ENCODE measurements around the gene TCFL5.
"Not testable (repeated sequence)": the region's sequence is repeated elsewhere in the genome, so short reads cannot be mapped to it uniquely, and the experiment has no call there.

The TCFL5 gene

GRCh38 chr20:62852841-62853240 lies 8.8 kb downstream of the TCFL5 start:
- DNase-seq = no peak

- DNase-seq = no peak
Measured at GRCh38 chr20:62852196-62852595, 9.4 kb downstream of the TCFL5 start.

- no peak for DNase-seq
Measured at GRCh38 chr20:62850333-62850974, 11.2 kb downstream of the TCFL5 start.

GRCh38 chr20:62849431-62849830 lies 12.2 kb downstream of the TCFL5 start:
- no peak for DNase-seq

GRCh38 chr20:62848917-62849316 lies 12.7 kb downstream of the TCFL5 start:
- not testable (repeated sequence) for DNase-seq

GRCh38 chr20:62846166-62846890 lies 15.3 kb downstream of the TCFL5 start:
- no peak for DNase-seq

- DNase-seq = no peak
Measured at GRCh38 chr20:62845416-62846160, 16.0 kb downstream of the TCFL5 start.

- DNase-seq = no peak
Measured at GRCh38 chr20:62844182-62844581, 17.4 kb downstream of the TCFL5 start.

GRCh38 chr20:62843656-62844055 lies 18.0 kb downstream of the TCFL5 start:
- DNase-seq = no peak

GRCh38 chr20:62841705-62842212 lies 19.9 kb downstream of the TCFL5 start:
- no peak for DNase-seq

- DNase-seq = no peak
Measured at GRCh38 chr20:62840244-62841197, 21.1 kb downstream of the TCFL5 start.

GRCh38 chr20:62839816-62840215 lies 21.8 kb downstream of the TCFL5 start:
- no peak for DNase-seq

GRCh38 chr20:62839261-62839660 lies 22.4 kb downstream of the TCFL5 start:
- no peak for DNase-seq

GRCh38 chr20:62838128-62838891 lies 23.3 kb downstream of the TCFL5 start:
- no peak for DNase-seq

GRCh38 chr20:62837790-62838127 lies 23.9 kb downstream of the TCFL5 start:
- DNase-seq = no peak

- no peak for DNase-seq
Measured at GRCh38 chr20:62836967-62837490, 24.6 kb downstream of the TCFL5 start.

GRCh38 chr20:62835931-62836861 lies 25.4 kb downstream of the TCFL5 start:
- DNase-seq = no peak

- DNase-seq = no peak
Measured at GRCh38 chr20:62834967-62835730, 26.5 kb downstream of the TCFL5 start.

- DNase-seq = no peak
Measured at GRCh38 chr20:62832951-62833391, 28.7 kb downstream of the TCFL5 start.

Measured in Kasumi-1 (cell line).